Activated B cell treated with CpG ODN at 0.5 μM for 24 hours (primary cell): ENCODE measurements around the gene LMX1B. TPM values are rescaled to one million over a fixed set of nuclear protein-coding genes. Genes with fewer than 3 reads are reported as not detected.
"Not testable (repeated sequence)": the region's sequence is repeated elsewhere in the genome, so short reads cannot be mapped to it uniquely, and the experiment has no call there.

ENCODE experiments used
- ATAC-seq: fragments of 200-7000 bp; cut with Tn5 transposase; one replicate; pipeline ENCODE4 v1.10.0; 2021; ENCODE audit warnings: low read depth, mild to moderate bottlenecking, moderate library complexity
- CTCF ChIA-PET: fragments of 350-600 bp; sonication (Branson Sonifier 250); formaldehyde crosslinking; loops from one replicate; lab custom pipeline; 2021; ENCODE audit warnings: antibody characterized with exemption; lab: Charles Lee
- POLR2A ChIA-PET: fragments of 350-600 bp; sonication (Branson Sonifier 250); formaldehyde crosslinking; loops from one replicate; lab custom pipeline; 2021; ENCODE audit warnings: antibody characterized with exemption; lab: Charles Lee
- DNase-seq: peaks from one replicate; pipeline ENCODE4 v3.0.0; 2022
- H3K27ac Mint-ChIP-seq: one replicate; pipeline ENCODE4 v1.8.0; 2020; ENCODE audit warnings: mixed read lengths
- H3K27me3 Mint-ChIP-seq: one replicate; pipeline ENCODE4 v1.8.0; 2021; ENCODE audit warnings: mixed read lengths
- H3K36me3 Mint-ChIP-seq: one replicate; pipeline ENCODE4 v1.8.0; 2021; ENCODE audit warnings: low read depth, mixed read lengths
- H3K4me1 Mint-ChIP-seq: one replicate; pipeline ENCODE4 v1.8.0; 2021; ENCODE audit warnings: mixed read lengths
- H3K4me3 Mint-ChIP-seq: one replicate; pipeline ENCODE4 v1.8.0; 2020; ENCODE audit warnings: mild to moderate bottlenecking, mixed read lengths
- H3K9me3 Mint-ChIP-seq: one replicate; pipeline ENCODE4 v1.8.0; 2020; ENCODE audit warnings: mixed read lengths
- intact Hi-C: fragments of 100-400 bp; cut with micrococcal nuclease; formaldehyde crosslinking; loops from one replicate; pipeline ENCODE4 v1.15.1; 2024
- total RNA-seq: library from RNA; stranded (reverse); gene quantifications from 2 replicates; pipeline ENCODE4 v1.2.3, GENCODE V29; 2022
- TF ChIP-seq, protein P1 (sequence below): fragments of 200-600 bp; IDR thresholded peaks from one replicate; pipeline ENCODE4 v1.8.0; 2022; ENCODE audit warnings: antibody characterized with exemption, mild to moderate bottlenecking

The LMX1B gene
- total RNA-seq, 1 donor from 2014 or later: not detected

- no peaks in the 10 kb centered on the region for H3K36me3 Mint-ChIP-seq
- ChIA-PET POLR2A (interaction anchor here (0.5 kb wide), 1 partner anchor 220 kb away, joined by 4 read pairs; no protein-coding TSS in a partner anchor), CTCF (no interaction called here)
- H3K9me3 Mint-ChIP-seq: no peaks in the 10 kb centered on the region
- H3K4me3 Mint-ChIP-seq: no peak overlapping the region
- H3K4me1 Mint-ChIP-seq: no peaks in the 10 kb centered on the region
- intact Hi-C loops: no loop called here
- H3K27me3 Mint-ChIP-seq: peaks cover 12% of the 10 kb centered on the region
- H3K27ac Mint-ChIP-seq: no peak overlapping the region
- DNase-seq (no peak), ATAC-seq (no peak)
- TF ChIP-seq, protein P1, sequence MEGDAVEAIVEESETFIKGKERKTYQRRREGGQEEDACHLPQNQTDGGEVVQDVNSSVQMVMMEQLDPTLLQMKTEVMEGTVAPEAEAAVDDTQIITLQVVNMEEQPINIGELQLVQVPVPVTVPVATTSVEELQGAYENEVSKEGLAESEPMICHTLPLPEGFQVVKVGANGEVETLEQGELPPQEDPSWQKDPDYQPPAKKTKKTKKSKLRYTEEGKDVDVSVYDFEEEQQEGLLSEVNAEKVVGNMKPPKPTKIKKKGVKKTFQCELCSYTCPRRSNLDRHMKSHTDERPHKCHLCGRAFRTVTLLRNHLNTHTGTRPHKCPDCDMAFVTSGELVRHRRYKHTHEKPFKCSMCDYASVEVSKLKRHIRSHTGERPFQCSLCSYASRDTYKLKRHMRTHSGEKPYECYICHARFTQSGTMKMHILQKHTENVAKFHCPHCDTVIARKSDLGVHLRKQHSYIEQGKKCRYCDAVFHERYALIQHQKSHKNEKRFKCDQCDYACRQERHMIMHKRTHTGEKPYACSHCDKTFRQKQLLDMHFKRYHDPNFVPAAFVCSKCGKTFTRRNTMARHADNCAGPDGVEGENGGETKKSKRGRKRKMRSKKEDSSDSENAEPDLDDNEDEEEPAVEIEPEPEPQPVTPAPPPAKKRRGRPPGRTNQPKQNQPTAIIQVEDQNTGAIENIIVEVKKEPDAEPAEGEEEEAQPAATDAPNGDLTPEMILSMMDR: no peak
Observed at GRCh38 chr9:126578029-126578428, 35.7 kb upstream of the LMX1B start.

- ATAC-seq, H3K9me3 Mint-ChIP-seq, DNase-seq, CTCF ChIA-PET, H3K36me3 Mint-ChIP-seq, H3K4me3 Mint-ChIP-seq, H3K4me1 Mint-ChIP-seq, intact Hi-C loops, POLR2A ChIA-PET, H3K27ac Mint-ChIP-seq: not testable (repeated sequence)
- peaks cover 24% of the 10 kb centered on the region for H3K27me3 Mint-ChIP-seq
Observed at GRCh38 chr9:126580319-126580718, 33.4 kb upstream of the LMX1B start.

DNA sequence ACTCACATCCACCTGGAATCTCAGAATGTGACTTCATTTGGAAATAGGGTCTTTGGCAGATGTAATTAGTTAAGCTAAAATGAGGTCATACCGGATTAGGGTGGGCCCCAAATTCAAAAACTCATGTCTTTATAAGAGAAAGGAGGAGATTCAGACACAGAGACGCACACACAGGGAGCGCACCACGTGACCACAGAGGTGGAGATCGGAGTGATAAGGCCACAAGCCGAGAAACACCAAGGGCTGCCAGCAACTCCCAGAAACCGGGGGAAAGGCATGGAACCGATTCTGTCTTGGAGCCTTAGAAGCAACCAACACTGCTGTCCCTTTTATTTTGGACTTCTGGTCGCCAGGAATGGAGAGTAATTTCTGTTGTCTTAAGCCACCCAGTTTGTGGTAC, 31.8 kb upstream of the LMX1B start:
- Mint-ChIP-seq H3K27me3 (peaks cover 40% of the 10 kb centered on the region), H3K9me3 (no peaks in the 10 kb centered on the region), H3K36me3 (no peaks in the 10 kb centered on the region), H3K4me1 (no peaks in the 10 kb centered on the region), H3K4me3 (no peak overlapping the region), H3K27ac (no peak overlapping the region)
- intact Hi-C loops: no loop called here
- TF ChIP-seq, protein P1: no peak
- ChIA-PET POLR2A (no interaction called here), CTCF (no interaction called here)
- ATAC-seq: no peak
- DNase-seq: no peak

DNA sequence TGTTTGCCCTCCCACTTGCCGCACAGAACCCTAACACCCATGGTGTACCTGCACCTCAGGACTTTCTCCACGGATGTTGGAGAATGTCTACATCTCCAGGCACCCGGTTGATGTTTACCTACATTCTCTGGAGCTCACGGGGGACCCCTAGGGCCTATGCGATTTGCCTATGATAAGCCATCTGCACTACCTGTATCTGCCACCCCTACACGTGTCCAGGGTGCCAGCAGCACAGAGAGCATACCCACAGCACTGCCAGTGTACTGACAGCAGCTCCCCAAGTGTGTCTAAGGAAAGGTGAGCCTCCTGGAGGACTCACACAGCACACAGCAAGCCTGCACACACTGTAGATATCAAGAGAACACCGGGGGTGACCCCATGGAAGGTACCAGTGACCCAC, 31.3 kb upstream of the LMX1B start:
- DNase-seq (no peak), ATAC-seq (no peak)
- no peaks in the 10 kb centered on the region for H3K36me3 Mint-ChIP-seq
- H3K4me3 Mint-ChIP-seq: no peak overlapping the region
- H3K4me1 Mint-ChIP-seq: no peaks in the 10 kb centered on the region
- POLR2A ChIA-PET: no interaction called here
- TF ChIP-seq, protein P1: no peak
- H3K27me3 Mint-ChIP-seq: peaks cover 41% of the 10 kb centered on the region
- H3K27ac Mint-ChIP-seq: no peak overlapping the region
- CTCF ChIA-PET: no interaction called here
- intact Hi-C loops: no loop called here
- no peaks in the 10 kb centered on the region for H3K9me3 Mint-ChIP-seq

- DNase-seq: no peak
- no peaks in the 10 kb centered on the region for H3K9me3 Mint-ChIP-seq
- no peaks in the 10 kb centered on the region for H3K4me1 Mint-ChIP-seq
- TF ChIP-seq, protein P1: no peak
- H3K27ac Mint-ChIP-seq: no peak overlapping the region
- peaks cover 45% of the 10 kb centered on the region for H3K27me3 Mint-ChIP-seq
- ChIA-PET POLR2A (no interaction called here), CTCF (no interaction called here)
- intact Hi-C loops: no loop called here
- H3K4me3 Mint-ChIP-seq: no peak overlapping the region
- no peak for ATAC-seq
- H3K36me3 Mint-ChIP-seq: no peaks in the 10 kb centered on the region
Observed at GRCh38 chr9:126583144-126583760, 30.5 kb upstream of the LMX1B start.

DNA sequence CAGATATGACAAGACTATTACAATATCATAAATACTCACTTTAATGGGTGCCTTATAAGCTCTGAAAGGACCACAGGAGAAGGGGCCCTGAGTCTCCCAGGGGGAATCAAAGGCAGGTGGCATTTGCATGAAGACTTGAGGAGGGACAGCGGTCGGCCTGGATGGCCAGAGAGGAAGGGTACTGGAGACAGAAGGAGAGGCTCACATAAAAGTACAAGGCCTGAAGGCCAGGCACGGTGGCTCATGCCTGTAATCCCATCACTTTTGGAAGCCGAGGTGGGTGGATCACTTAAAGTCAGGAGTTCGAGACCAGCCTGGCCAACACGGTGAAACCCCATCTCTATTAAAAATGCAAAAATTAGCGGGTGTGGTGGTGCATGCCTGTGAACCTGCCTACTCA, 29.1 kb upstream of the LMX1B start:
- no peaks in the 10 kb centered on the region for H3K4me1 Mint-ChIP-seq
- POLR2A ChIA-PET: no interaction called here
- TF ChIP-seq, protein P1: no peak
- intact Hi-C loops: no loop called here
- H3K27ac Mint-ChIP-seq: no peak overlapping the region
- no peak overlapping the region for H3K4me3 Mint-ChIP-seq
- ATAC-seq (no peak), DNase-seq (no peak)
- peaks cover 44% of the 10 kb centered on the region for H3K27me3 Mint-ChIP-seq
- no peaks in the 10 kb centered on the region for H3K9me3 Mint-ChIP-seq
- H3K36me3 Mint-ChIP-seq: no peaks in the 10 kb centered on the region
- CTCF ChIA-PET: no interaction called here
